AG04450 (cell line): ENCODE results near the gene TENT4B. TPM values are rescaled to one million over a fixed set of nuclear protein-coding genes. Genes with fewer than 3 reads are reported as not detected.
"Not testable (repeated sequence)": the region's sequence is repeated elsewhere in the genome, so short reads cannot be mapped to it uniquely, and the experiment has no call there.

Experiments
- CTCF ChIA-PET: fragments of 300-600, 350-600 bp; formaldehyde crosslinking; extraction: SDS; loops from one replicate; lab custom pipeline; 2022; ENCODE audit warnings: antibody characterized with exemption, inconsistent platforms; lab: Charles Lee
- POLR2A ChIA-PET: fragments of 350-600 bp; formaldehyde crosslinking; extraction: SDS; loops from one replicate; lab custom pipeline; 2021; ENCODE audit warnings: antibody characterized with exemption, inconsistent platforms; lab: Yijun Ruan, JAX
- DNase-seq: peaks from one replicate; pipeline ENCODE4 v3.0.0-alpha.2; 2011; ENCODE audit warnings: low read depth, low spot score
- H3K27ac ChIP-seq: one replicate; pipeline ENCODE4 v1.5.1; 2012; ENCODE audit warnings: low read depth, low read length, control low read depth
- H3K27me3 ChIP-seq: one replicate; pipeline ENCODE4 v1.6.0; 2012; ENCODE audit warnings: low read length; ENCODE audit not compliant: control insufficient read depth, insufficient read depth
- H3K4me3 ChIP-seq: 2 replicates; pipeline ENCODE4 v1.5.1; 2011; ENCODE audit warnings: mild to moderate bottlenecking, low read depth, low read length, control low read depth
- H3K9me3 ChIP-seq: 2 replicates; pipeline ENCODE4 v1.5.1; 2012; ENCODE audit warnings: low read length; ENCODE audit not compliant: control insufficient read depth, insufficient read depth
- polyA plus RNA-seq: library from polyadenylated mRNA; depleted of rRNA; stranded (reverse); fragments of >200 nt; gene quantifications from 2 replicates; pipeline ENCODE4 v1.2.3, GENCODE V29; 2011
- TF ChIP-seq, protein P1 (sequence below): IDR thresholded peaks from 2 replicates; pipeline ENCODE4 v1.5.1; 2011; ENCODE audit warnings: low read depth, low read length, control low read depth, inconsistent platforms

The TENT4B gene
- polyA plus RNA-seq, 1 experiment, result 8.9 TPM

GRCh38 chr16:50121278-50121677 is 31.8 kb upstream of the TENT4B start:
- DNase-seq, result no peak
- CTCF ChIA-PET, result interaction anchor here (0.5 to 2.3 kb wide), 4 partner anchors 12 to 467 kb away, joined by 3 to 7 read pairs (median 4); partner anchors contain the start of gene CNEP1R1
- H3K4me3 ChIP-seq, result no peak overlapping the region
- TF ChIP-seq, protein P1, sequence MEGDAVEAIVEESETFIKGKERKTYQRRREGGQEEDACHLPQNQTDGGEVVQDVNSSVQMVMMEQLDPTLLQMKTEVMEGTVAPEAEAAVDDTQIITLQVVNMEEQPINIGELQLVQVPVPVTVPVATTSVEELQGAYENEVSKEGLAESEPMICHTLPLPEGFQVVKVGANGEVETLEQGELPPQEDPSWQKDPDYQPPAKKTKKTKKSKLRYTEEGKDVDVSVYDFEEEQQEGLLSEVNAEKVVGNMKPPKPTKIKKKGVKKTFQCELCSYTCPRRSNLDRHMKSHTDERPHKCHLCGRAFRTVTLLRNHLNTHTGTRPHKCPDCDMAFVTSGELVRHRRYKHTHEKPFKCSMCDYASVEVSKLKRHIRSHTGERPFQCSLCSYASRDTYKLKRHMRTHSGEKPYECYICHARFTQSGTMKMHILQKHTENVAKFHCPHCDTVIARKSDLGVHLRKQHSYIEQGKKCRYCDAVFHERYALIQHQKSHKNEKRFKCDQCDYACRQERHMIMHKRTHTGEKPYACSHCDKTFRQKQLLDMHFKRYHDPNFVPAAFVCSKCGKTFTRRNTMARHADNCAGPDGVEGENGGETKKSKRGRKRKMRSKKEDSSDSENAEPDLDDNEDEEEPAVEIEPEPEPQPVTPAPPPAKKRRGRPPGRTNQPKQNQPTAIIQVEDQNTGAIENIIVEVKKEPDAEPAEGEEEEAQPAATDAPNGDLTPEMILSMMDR, result no peak
- H3K27me3 ChIP-seq, result peaks cover 3% of the 10 kb centered on the region
- H3K9me3 ChIP-seq, result no peaks in the 10 kb centered on the region
- POLR2A ChIA-PET, result no interaction called here
- no peak overlapping the region for H3K27ac ChIP-seq

- ChIA-PET POLR2A (no interaction called here), CTCF (interaction anchor here (0.5 to 2.3 kb wide), 3 partner anchors 12 to 133 kb away, joined by 3 to 7 read pairs (median 4); partner anchors contain the start of gene CNEP1R1)
- Histone ChIP-seq H3K27ac (no peak overlapping the region), H3K9me3 (no peaks in the 10 kb centered on the region), H3K4me3 (no peak overlapping the region), H3K27me3 (peaks cover 3% of the 10 kb centered on the region)
- TF ChIP-seq, protein P1, result no peak
- no peak for DNase-seq
Measured at GRCh38 chr16:50121721-50122445, 31.2 kb upstream of the TENT4B start.

DNA sequence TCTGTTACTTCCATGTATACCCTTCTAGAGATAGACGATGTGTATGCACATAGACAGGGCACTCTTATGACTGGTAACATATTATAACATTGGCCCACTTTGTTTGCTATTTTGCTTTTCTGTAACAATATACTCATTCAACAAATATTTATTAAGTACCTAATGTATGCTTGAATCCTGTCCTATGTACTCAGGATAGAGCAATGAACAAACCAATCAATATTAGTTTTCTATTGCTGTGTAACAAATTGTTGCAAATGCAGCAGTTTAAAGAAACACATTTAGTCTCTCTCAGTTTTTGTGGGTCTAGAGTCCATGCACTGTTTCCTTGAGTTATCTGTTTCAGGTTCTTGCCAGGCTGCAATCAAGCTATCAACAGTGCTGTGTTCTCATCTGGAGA is 29.7 kb upstream of the TENT4B start:
- peaks cover 3% of the 10 kb centered on the region for H3K27me3 ChIP-seq
- DNase-seq, result no peak
- no peaks in the 10 kb centered on the region for H3K9me3 ChIP-seq
- H3K4me3 ChIP-seq, result no peak overlapping the region
- POLR2A ChIA-PET, result no interaction called here
- H3K27ac ChIP-seq, result no peak overlapping the region
- CTCF ChIA-PET, result interaction anchor here (0.9 kb wide), 1 partner anchor 98 kb away, joined by 3 read pairs; the partner anchor contains the start of gene CNEP1R1
- TF ChIP-seq, protein P1, result no peak

DNA sequence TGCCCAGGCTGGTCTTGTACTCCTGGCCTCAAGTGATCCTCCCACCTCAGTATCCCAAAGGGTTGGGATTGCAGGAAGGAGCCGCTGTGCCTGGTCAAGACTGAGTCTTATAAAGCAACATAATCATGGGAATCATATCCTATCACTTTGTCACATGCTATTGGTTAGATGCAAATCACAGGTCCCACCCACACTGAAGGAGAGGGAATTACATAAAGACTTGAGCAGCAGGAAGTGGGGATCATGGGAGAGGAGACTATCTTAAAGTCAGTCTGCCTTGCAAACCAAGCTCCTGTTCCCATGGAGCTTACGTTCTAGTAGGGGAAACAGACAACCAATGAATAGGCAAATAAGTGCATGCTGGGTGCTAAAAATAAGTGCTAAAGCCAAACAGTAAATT is 28.3 kb upstream of the TENT4B start:
- no peak for DNase-seq
- H3K27ac ChIP-seq, result no peak overlapping the region
- TF ChIP-seq, protein P1, result no peak
- H3K9me3 ChIP-seq, result no peaks in the 10 kb centered on the region
- H3K27me3 ChIP-seq, result peaks cover 7% of the 10 kb centered on the region
- H3K4me3 ChIP-seq, result no peak overlapping the region
- CTCF ChIA-PET, result no interaction called here
- POLR2A ChIA-PET, result interaction anchor here (0.6 kb wide), 1 partner anchor 30 kb away, joined by 4 read pairs; no protein-coding TSS in a partner anchor

DNA sequence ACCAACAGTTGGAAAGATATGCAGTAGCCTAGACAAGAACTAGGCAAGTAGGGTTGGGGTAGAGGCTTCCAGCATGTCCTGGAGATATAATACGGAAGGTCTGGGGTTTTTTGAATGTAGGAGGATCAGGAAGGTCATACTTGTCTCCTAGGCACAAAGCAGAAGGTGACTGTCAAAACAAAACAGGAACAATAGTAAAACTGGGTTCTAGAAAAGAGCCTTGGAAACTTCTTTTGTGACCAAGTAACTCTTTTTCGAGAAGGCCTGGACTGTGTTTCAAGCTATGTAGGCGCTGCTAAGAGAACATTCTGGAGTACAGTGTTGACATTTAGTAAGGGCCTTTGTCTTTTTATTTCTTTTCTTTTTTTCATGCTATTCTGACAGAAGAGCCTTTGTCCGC is 26.9 kb upstream of the TENT4B start:
- POLR2A ChIA-PET, result no interaction called here
- H3K27ac ChIP-seq, result no peak overlapping the region
- TF ChIP-seq, protein P1, result no peak

GRCh38 chr16:50132571-50132970 is 20.5 kb upstream of the TENT4B start:
- POLR2A ChIA-PET, result interaction anchor here (0.7 kb wide), 1 partner anchor 113 kb away, joined by 10 read pairs; no protein-coding TSS in a partner anchor
- CTCF ChIA-PET, H3K4me3 ChIP-seq, H3K9me3 ChIP-seq, DNase-seq, H3K27ac ChIP-seq: not testable (repeated sequence)
- H3K27me3 ChIP-seq, result peaks cover 10% of the 10 kb centered on the region

More for the DNA sequence above, 26.9 kb upstream of the TENT4B start:
- no peak for DNase-seq
- CTCF ChIA-PET, result no interaction called here
- H3K4me3 ChIP-seq, result no peak overlapping the region
- peaks cover 9% of the 10 kb centered on the region for H3K27me3 ChIP-seq
- H3K9me3 ChIP-seq, result no peaks in the 10 kb centered on the region
